KOPT-K1 (cell line): ENCODE data around the gene WDR46.

ENCODE experiments used
- H3K27ac ChIP-seq: fragments of 200-600 bp; sonication (generic); 2 replicates; pipeline ENCODE4 v1.5.1; 2016; ENCODE audit warnings: antibody characterized with exemption, mild to moderate bottlenecking, low read depth, low read length; ENCODE audit not compliant: poor library complexity, severe bottlenecking
- H3K36me3 ChIP-seq: fragments of 200-600 bp; sonication (generic); 2 replicates; pipeline ENCODE4 v1.5.1; 2017; ENCODE audit warnings: antibody characterized with exemption, mild to moderate bottlenecking, low read length, moderate library complexity; ENCODE audit not compliant: insufficient read depth
- H3K9me3 ChIP-seq: fragments of 200-600 bp; sonication (generic); 2 replicates; pipeline ENCODE4 v1.5.1; 2017; ENCODE audit warnings: antibody characterized with exemption, low read length, mild to moderate bottlenecking; ENCODE audit not compliant: insufficient read depth, poor library complexity, severe bottlenecking

Gene WDR46

DNA sequence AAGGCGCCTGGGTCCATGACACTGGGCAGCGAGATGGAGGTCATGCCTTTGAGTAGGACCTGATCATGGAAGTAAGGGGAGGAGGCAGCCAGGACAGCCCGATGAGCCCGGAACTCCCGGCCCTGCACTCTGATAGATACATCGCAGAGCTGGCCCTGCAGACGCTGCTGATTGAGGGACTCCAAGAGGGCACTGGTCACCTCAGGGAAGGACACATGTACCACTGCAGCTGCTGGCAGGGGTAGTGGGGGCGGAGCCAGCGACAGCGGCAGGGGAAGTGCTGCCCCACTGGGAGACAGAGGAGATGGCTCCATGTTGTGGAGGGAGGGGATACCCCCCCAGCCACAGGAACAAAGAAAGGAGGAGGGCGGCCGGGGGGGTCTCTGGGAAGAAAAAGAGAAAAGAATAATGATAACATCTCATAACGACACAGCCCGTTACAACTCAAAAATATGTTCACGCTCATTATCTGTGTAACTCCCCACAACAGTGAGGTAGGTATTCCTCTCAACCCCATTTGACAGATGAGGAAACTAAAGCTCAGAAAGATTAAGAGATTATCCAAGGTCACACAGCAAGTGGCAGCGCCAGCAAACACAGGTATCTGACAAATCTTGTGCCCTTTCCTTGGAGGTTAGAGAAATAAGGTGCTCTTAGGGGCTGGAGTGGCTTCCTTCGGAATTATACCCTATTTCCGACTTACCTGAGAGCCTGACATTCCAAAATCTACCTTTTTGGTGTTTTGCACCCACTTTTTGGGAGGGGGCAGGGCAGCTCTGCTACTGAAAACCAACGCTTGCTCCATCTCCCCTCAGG lies 27.8 kb upstream of the WDR46 start:
- H3K9me3 ChIP-seq = no peaks in the 10 kb centered on the region
- peaks cover 38% of the 10 kb centered on the region for H3K36me3 ChIP-seq
- H3K27ac ChIP-seq = no peak overlapping the region

- Histone ChIP-seq H3K9me3 (no peaks in the 10 kb centered on the region), H3K27ac (no peak overlapping the region), H3K36me3 (peaks cover 38% of the 10 kb centered on the region)
These were observed 27.0 kb upstream of the WDR46 start for GRCh38 chr6:33315793-33316602.

DNA sequence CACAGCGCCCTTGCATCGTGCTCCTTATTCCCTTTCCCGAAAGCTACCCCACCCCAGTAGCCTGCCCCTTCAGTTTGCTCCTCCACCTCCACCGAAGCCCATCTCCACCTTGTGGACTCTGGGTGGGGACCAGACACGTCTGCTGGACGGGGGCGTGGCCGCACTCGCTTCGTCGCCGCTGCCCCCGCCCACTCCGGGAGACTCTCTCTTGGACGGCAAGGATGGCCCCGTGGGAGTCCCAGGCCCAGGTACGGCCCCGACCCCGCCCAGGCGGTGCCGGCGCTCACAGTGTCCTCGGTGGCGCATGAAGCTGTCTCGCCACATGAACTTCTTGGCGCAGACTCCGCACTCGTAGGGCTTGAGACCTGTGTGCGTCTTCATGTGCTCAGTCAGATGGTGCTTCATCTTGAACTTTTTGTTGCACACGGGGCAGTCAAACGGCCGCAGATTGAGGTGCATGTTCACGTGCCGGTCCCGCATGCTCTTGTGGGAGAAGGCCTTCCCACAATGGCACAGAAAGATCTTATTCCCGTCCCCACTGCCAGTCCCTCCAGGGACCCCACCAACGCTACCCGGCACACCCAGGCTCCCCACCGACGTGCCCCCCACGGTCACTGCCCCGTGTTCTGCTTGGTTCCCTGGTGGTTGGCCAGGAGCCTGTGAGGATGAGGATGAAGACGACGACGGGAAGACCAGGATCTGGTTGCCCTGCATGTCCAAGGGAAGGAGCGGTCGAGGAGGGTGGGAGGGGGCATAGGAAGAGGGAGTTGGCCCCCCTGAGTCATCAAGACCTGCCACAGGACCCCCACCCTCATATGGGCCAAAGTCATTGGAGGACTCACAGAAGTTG lies 26.1 kb upstream of the WDR46 start:
- peaks cover 38% of the 10 kb centered on the region for H3K36me3 ChIP-seq
- H3K9me3 ChIP-seq = no peaks in the 10 kb centered on the region
- H3K27ac ChIP-seq = peak overlapping the region; percentile 99

GRCh38 chr6:33314515-33314942 lies 25.5 kb upstream of the WDR46 start:
- H3K36me3 ChIP-seq = peaks cover 38% of the 10 kb centered on the region
- peak overlapping the region; percentile 99 for H3K27ac ChIP-seq
- no peaks in the 10 kb centered on the region for H3K9me3 ChIP-seq

DNA sequence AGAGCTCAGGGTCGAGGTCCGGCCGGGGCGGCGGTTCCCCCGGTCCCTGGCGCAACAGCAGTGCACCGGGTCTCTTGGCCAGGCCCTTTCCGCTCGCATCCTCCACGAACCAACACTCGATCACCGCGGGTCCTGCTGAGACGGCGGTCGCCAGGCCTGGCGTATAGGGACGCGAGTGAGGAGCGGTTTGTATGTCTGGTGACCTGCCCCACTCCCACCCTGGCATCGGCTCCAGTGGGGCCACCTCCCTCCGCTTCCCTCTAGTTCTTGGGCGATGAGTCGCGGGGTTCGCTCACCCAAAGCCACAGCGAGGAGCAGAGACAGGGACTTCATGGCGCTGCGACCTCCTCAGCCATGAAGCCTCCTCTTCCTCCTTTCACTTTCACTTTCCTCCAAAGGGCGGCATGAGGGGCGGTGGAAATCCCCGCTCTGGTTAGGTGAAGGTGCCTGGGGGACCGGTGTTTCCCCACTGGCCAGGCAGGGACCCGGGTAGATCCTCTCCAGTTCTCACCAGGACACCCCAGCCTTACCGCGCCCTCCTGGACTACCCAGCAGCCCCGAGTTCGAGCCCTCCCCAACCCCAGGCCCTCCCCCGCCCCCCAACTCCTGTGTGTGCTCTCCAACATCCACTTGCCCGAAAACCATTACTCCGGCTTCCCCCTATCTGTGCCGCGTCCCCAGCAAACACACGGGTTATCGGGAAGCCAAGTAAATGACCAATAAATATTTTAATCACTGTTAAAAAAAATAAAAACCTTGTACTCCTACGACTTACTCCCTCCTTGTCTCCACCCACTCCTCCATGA lies 24.9 kb upstream of the WDR46 start, which contains the start of gene TAPBP:
TSS of gene TAPBP (minus strand) at position 370 of the 806 bp plus-strand sequence. CDS start at position 333, 37 bp downstream.
- Histone ChIP-seq H3K36me3 (peaks cover 38% of the 10 kb centered on the region), H3K27ac (peak within 1 kb of the TSS; percentile 99), H3K9me3 (no peaks in the 10 kb centered on the region)

GRCh38 chr6:33313105-33313708 lies 24.2 kb upstream of the WDR46 start:
- H3K36me3 ChIP-seq = peaks cover 39% of the 10 kb centered on the region
- H3K9me3 ChIP-seq = no peaks in the 10 kb centered on the region
- peak overlapping the region; percentile 99 for H3K27ac ChIP-seq

DNA sequence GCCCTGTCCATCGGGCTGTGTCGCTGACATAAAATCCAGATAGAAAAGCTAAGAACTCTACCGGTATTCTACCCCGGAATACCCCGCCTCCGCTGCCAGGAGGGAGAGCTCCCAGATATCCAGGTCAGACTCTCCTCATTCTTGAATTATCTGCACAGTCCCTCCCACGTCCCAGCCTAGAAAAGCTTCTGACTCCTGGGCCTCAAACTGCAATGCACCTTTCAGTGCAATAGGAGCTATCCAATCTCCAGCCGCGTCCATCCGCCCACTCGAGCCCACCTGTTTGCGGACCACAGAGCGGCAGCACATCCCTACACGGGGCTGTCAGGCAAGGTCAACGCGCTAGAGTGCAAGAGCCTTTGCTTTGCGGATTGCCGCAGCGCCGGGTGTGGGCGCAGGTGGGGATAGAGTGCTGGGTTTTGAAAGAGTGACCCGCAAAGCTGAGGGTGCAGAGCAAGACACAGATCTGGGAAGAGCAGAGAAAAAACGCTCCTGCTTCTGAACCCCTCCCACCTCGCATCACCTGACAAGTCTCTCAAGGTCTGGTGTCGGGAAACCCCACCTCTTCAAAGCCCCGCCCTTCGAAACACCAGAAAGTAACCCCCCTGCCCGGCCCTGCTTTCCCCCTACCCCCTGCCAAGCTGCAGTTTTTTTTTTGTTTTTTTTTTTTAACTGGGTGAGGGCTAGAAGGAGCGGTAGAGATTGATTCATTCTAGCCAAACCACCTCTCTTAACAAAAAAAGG lies 23.5 kb upstream of the WDR46 start:
- Histone ChIP-seq H3K9me3 (no peaks in the 10 kb centered on the region), H3K36me3 (peaks cover 45% of the 10 kb centered on the region), H3K27ac (peak overlapping the region; percentile 99)

GRCh38 chr6:33306356-33306755 lies 17.3 kb upstream of the WDR46 start:
- Histone ChIP-seq H3K9me3 (no peaks in the 10 kb centered on the region), H3K36me3 (peaks cover 94% of the 10 kb centered on the region), H3K27ac (no peak overlapping the region)

GRCh38 chr6:33305052-33305451 lies 16.0 kb upstream of the WDR46 start:
- H3K9me3 ChIP-seq = no peaks in the 10 kb centered on the region
- peaks cover 89% of the 10 kb centered on the region for H3K36me3 ChIP-seq
- H3K27ac ChIP-seq = no peak overlapping the region

GRCh38 chr6:33304216-33304615 lies 15.2 kb upstream of the WDR46 start:
- Histone ChIP-seq H3K9me3 (no peaks in the 10 kb centered on the region), H3K36me3 (peaks cover 82% of the 10 kb centered on the region), H3K27ac (no peak overlapping the region)

DNA sequence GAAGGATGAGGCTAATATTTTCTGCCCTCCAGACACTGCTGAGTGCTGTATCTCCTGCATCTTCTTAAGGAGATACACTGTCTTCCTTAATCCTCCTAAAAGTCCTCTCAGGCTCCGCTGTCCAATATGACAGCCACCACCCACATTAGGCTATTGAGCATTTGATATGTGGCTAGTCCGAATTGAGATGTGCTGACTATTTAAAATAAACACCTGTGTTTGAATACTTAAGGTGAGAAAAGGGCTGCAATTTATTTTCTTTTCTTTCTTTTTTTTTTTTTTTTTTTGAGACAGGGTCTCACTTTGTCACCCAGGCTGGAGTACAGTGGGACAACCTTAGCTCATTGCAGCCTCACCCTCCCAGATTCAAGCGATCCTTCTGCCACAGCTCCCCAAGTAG lies 12.8 kb upstream of the WDR46 start:
- H3K27ac ChIP-seq = no peak overlapping the region
- H3K9me3 ChIP-seq = no peaks in the 10 kb centered on the region
- H3K36me3 ChIP-seq = peaks cover 62% of the 10 kb centered on the region

DNA sequence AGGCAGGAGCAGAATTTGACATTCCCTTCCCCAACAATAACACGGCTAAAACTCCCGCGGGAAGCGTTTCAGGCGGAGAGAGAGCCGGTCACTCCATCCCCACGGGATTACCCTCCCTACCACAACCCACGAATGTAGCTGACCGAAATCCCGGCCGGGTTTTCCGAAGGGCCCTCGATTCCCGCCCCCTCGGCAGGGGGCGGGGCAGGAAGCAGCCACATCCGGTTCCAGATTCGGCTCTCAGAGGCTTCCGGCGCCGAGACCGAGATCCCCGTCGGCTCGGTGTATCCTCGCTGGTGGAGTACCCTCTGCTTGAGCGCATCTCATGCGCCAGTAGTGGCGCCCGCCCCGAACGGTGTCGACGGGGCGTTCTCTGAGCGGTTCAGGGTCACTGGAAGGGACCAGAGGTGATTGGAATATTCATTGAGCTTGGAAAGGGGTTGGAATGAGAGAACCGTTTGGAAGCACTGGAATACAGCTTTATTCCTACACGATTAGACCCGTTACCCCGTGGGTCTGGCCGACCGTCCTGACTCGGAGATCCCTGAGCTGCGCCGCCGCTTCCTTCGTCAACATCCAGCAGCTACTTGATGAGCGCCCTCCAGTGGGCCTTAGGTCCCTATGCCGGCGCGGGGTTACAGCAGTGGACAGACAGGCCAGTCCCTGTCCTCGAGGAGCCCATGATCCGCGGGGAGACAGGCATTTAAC lies 10.4 kb upstream of the WDR46 start:
- no peaks in the 10 kb centered on the region for H3K9me3 ChIP-seq
- H3K27ac ChIP-seq = peak overlapping the region; percentile 96
- H3K36me3 ChIP-seq = peaks cover 59% of the 10 kb centered on the region

GRCh38 chr6:33298773-33299236 lies 9.8 kb upstream of the WDR46 start, which contains the start of gene RGL2:
RGL2 (minus strand) TSS chr6:33298942; CDS start chr6:33298610, 332 bp downstream.
- peaks cover 59% of the 10 kb centered on the region for H3K36me3 ChIP-seq
- peak within 1 kb of the TSS; percentile 96 for H3K27ac ChIP-seq
- H3K9me3 ChIP-seq = no peaks in the 10 kb centered on the region
